TTC549 (cell line): ENCODE results near the gene CHI3L1.

Experiments
- FAIRE-seq: peaks from 2 replicates; lab custom pipeline; 2012; peaks lifted over from hg19 to GRCh38; lab: Jason Lieb, UNC

Gene CHI3L1

DNA sequence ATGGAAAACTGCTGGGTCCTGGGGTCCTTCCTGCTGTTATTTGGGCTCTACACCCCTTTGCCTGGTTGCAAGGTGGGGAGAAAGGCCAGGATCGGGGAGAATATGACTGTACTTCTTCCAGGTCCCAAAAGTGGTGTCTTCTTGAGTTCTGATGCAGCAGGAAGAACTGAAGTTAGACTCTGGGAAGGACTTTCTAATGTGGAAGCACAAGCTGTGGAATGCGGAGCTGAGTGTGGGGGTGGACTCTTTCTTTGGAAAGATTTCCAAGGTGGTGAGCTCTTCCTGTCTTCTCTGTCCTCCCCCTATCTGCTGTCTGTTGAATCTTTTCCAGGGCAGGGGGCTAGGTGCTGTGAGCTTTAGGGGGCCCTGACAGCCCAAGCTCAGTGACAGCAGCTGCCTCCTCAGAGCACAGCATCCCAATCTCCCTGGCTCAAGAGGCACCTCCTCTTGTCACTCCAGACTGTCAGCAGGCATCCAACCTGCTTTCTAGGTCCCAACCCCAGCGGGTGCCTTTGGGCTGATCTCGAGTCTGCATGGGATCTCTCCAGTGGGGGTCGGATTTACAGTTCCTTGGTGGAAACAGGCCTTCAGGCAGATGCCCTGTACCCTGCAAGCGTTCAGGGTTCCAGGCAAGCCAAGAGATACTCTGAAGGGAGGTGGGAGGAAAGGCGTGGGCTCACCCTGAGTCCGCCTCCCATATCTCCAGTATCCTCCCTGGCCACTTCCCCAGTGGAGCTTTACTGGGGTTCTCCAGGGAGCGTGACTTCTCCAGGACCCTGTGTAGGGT lies 35.8 kb downstream of the CHI3L1 start:
- FAIRE-seq: no peak

DNA sequence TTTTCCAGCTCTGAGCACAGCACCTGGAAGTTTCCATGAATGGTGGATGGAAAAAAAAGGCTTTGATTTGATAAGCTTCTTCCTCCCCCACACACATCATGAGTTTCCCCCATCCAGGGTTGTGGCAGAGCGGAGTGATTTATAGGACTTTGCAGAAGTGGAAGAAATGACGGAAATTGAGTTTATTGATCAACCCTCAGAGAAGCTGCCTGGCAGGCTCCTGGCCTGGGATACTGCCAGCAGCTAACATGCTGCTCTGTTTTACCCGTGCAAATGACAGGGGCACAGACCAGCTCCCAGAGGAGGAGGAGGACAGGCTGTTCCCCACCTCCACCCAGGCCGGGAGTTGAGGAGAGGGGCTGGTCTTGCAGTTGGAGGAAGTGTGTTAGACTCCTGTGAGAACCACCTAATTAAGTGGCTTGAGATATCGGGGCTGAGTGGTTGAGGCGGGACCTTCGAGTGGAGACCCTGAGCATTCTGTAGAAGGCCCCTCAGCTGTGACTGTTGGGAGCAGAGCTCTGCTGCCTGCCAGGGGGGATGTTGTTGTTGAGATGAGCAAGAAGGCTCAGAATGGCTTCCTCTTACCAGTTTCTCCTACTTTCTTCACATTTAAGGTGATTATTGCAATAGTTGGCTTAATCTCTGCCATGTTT lies 37.2 kb downstream of the CHI3L1 start:
- no peak for FAIRE-seq

- FAIRE-seq: no peak
These were observed 37.9 kb downstream of the CHI3L1 start for GRCh38 chr1:203148579-203148978.

DNA sequence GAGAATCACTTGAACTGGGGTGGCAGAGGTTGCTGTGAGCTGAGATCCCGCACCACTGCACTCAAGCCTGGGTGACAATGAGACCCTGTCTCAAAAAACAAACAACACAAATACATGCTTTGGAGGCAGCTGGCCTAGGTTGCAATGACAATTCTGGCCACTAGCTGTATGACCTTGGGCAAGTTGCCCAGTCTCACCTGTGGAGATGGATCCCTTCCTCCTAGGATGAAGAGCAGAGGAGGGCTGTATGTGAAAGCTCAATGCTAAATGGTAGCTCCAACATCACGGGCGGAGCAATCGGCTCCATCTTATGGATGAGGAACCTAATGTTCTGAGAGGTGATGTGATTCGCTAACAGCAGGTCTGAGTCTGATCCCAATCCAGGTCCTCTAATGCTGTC lies 38.4 kb downstream of the CHI3L1 start:
- FAIRE-seq: no peak

GRCh38 chr1:203147376-203147775 lies 39.1 kb downstream of the CHI3L1 start:
- FAIRE-seq: no peak

DNA sequence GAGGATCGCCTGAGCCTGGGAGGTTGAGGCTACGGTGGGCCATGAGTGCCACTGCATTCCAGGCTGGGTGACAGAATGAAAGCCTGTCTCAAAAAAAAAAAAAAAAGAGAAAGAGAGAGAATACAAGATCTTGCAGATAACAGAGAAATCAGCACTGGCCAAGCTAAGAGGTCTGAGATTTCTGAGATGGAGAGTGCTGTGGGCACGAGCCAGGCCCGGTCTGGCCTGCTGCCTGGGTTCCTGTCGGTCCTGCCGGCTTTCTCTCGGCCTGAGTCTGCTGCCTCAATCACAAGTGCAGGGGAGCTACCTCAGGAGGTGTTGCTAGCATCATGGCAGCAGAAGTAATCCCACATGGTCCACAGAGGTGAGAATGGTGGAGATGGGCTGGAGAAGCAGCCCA lies 40.0 kb downstream of the CHI3L1 start:
- FAIRE-seq: no peak

DNA sequence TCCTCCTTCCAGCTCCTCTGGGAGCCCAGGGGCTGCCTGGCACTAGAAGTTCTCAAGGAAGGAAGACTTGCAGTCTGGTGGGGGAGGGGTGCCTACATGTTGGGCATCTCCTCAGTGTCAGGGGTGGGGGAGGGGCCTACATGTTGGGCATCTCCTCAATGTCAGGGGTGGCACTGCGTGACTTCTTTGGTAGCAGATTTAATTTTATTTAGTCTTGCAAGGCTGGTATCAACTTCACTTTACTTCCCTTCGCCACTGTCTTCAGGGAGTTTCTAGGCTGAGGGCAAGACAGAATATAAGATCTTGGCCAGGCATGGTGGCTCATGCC lies 40.5 kb downstream of the CHI3L1 start:
- FAIRE-seq: no peak

DNA sequence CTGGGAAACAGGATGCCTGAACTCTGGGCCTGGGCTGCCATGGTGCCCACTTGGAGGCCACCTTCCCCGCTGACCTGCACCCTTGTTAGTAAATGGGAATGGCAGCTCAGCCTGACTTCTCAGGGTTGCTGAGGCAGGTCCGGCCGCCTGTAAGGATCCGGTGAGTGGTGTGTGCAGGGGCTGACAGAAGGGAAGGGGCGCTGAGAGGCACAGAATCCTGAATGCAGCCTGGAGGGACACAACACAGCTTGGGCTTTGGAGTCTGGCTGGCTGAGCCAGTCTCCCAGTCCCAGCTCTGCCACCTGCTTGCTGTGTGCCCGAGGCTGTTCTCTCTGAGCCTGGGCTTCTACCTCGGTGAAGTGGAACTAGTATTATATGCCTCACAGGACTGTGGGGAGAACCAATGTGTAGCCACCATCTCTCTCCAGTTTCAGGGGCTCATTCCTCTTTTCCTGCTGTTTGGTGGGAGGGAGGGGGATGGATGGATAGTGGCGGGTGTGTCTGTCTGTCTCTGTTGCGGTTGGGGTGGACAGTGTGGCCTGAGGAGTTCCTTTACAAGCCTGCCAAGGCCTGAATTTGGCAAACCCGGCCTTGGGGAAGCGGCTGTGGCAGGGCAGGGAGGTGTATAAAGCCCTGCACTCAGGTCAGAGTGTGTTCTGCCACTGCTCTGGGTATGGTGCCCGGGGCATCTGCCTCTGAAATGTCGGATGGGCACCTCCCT lies 41.0 kb downstream of the CHI3L1 start:
- FAIRE-seq: no peak

GRCh38 chr1:203144661-203145060 lies 41.8 kb downstream of the CHI3L1 start:
- no peak for FAIRE-seq

DNA sequence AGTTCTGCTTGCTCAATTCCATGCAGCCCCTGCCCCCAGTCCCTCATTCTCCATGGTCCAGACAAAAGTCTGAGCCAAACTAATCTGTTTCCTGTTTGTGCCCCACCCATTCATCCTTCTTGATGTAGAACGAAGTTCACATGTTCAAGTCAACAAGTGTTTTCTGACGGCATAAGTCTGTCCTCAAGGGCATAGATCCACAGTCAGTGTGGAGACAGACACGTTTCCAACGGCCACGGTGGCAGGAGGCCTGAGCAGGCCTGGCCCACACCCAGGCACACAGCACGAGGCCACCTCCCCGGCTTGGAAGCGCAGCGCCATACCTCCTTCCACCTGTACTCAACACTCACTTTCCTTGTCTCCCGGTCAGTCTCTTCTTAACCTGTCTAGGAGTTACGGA lies 42.9 kb downstream of the CHI3L1 start:
- FAIRE-seq: no peak

DNA sequence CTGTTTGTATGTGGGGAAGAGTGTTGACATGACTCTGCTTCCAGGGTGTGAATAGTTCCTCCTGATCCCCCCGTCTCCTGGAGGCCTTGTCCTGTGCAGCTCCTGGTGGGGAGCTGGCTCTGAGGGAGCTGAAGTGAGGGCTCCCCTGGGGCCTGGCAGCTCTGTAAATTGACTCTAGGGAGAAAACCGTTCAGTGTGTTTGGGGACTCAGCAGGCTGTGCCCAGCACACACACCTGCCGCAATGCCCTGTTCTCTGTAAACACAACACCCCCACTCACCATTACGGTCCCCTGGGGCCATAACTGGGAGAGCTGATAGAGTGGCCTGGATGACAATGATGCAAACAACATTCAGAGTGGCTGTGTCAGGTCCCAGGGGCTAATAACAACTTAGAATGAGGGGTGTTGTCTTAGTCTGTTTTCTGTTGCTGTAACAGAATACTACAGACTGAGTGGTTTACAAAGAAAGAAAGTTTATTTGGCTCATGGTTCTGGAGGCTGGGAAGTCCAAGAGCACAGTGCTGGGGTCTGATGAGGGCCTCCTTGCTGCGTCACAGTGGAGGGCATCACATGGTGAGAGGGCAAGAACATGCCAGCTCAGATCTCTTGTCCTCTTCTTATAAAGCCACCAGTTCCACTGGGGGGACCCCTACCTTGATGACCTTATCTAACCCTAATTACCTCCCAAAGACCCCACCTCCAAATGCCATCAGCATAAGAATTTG lies 43.7 kb downstream of the CHI3L1 start:
- FAIRE-seq: no peak

- FAIRE-seq: no peak
These were observed 44.4 kb downstream of the CHI3L1 start for GRCh38 chr1:203142124-203142523.

DNA sequence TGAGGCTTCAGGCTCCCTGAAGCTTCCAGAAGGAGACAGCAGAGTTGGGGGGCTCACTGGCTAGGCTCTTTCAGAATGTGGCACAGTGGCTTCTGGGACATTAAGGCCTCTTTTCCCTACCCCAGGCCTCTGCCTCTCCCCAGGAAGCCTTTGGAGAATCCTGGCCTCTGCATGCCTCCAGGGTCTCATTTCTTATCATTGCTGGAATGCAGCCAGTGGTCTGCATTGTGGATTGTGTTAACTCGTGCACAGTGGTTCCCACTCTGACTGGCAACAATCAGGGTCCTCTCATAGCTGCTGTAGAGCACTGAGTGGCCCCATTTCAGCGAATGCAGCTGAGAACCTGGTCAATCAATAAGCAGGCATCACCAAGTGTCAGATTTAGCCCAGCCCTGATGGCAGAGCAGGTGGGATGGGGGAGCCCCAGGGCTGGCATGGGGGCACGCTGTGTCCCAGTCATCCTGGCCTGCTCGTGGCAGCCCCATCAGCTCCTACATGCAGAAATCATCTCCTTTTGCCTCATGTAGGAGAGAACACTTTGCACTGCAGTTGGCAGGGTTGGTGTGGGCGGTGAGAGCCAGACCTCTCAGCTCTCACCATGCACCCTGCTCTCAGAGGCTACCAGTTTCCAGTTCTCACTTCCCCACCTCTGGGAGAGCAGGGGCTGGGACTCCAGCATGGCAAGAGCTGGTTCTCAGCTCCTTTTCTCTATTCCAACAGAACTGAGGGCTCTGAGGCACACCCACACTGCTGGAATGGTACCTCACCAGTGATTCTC lies 45.6 kb downstream of the CHI3L1 start:
- no peak for FAIRE-seq

DNA sequence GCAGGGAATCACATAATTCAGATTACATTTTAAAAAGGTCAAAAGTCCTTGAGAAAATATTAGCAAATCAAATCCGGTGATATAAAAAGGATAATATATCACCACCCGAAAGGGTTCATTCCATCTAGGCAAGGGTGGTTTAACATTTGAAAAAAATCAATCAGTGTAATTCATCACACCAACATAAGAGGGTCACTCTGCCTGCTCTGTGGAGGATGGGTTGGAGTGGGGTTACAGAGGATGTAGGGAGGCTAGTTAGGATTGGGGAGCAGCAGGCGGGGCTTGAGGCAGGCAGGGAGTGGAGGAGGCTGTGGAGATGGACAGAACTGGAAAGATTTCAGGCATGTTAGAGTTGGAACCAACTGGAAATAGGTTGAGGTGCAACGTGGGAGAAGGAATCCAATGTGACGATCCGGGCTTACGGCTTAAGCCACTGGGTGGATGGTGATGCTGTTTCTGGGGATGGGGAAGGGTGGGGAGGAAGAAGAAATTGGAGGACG lies 46.5 kb downstream of the CHI3L1 start:
- no peak for FAIRE-seq

- no peak for FAIRE-seq
These were observed 48.4 kb downstream of the CHI3L1 start for GRCh38 chr1:203138066-203138465.

DNA sequence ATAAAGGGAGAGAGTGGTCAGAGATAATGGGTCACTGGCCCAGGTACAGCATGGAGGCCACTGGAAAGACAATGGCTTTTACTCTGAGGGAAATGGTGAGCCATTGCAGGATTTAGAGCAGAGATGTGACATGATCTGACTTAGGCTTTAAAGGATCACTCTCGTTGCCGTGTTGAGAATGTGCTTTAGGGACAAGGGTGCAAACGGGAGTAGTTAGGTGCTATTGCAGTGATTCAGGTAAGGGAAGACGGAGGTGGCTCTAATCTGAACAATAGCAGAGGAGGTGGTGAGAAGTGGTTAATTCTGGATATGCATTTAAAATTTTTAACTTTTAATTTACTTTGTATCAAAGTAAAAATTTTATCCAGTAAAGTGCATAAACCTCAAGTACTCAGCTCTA lies 49.2 kb downstream of the CHI3L1 start:
- FAIRE-seq: no peak

- no peak for FAIRE-seq
These were observed 50.0 kb downstream of the CHI3L1 start for GRCh38 chr1:203136409-203137042.

DNA sequence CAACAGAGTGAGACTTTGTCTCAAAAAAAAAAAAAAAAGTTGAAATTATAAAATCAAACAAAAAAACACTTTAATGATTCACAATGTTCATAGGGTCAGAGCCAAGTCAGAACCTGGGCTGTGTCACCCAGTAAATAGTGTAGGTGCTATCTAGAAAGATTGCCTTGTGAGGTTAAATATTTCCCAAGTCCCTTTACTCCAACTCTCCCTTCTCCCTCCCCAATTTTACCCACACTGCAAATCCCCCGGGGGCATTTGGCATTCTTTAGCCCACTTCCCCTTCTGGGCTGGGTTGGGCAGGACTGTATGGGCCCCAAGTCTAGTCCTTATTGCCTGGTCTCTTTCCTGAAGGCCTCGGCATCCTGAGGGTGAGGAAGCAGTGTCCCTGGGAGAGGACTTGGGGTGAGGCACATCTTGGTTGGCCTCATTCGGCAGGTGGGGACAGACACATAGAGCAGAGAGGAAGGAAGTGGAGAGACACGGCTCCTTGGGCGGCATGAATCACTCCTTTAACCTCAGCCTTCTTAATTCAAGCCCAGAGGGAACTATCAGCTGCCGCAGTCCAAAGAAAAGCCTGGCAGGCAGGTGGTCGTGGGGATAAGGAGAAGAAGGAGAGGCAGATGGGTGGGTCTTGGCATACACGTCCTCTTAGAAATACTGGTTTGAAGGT lies 50.7 kb downstream of the CHI3L1 start:
- FAIRE-seq: no peak

DNA sequence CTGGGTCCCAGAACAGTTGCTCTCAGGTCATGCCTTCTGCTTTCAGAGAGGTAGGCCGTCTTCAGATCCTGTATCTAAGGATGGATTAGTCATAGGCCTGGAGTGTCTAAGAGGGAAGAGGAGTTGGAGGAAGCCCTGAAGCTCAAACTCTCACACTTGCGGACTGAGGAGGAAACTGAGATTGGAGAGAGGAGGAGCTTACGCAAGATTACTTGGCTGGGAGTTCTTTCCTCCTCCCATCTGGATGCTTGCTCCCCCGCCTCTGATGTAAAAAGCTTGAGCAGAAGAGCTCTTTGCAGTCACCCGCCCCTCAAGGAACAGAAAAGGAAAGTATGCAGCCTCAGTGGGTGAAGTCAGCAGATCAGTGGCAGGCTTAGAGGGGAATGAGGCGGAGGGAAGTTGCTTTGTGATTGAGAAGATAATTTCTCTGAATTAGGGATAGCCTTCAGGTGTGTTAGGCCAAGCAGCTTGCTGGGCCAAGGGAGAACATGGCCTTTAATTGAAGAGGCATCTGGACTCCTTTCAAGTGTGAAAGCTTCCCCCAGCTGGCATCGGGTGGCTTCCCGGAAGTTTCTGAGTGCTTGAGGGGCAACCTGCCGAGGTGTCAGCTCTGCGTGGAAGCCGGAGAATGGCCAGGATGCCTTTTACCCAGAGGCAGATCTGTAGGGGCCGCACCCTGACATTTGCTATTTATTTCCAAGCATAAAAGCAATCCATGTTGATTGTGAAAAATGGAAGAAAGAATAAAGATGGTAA lies 52.4 kb downstream of the CHI3L1 start:
- no peak for FAIRE-seq
